ENCODE measurements around the gene ASPM. TPM values are rescaled to one million over a fixed set of nuclear protein-coding genes. Genes with fewer than 3 reads are reported as not detected.
A peak's percentile ranks its signal among the peaks of the same experiment; 100 is the strongest.

ASPM gene
- total and polyA plus RNA-seq, 3 experiments from 2014 or later, result 0.15 to 19.2 (median 18.3) TPM

GRCh38 chr1:197180252-197180878 lies 33.9 kb upstream of the ASPM start:
- POLR2A ChIA-PET, result no interaction called here
- Histone ChIP-seq H3K4me1 (ENCODE audit: insufficient read depth, low read length) (no peaks in the 10 kb centered on the region), H3K9me3 (ENCODE audit: low read length) (no peaks in the 10 kb centered on the region), H3K4me3 (ENCODE audit: low read length) (no peak overlapping the region), H3K36me3 (ENCODE audit: insufficient read depth, low read length) (peaks cover 12% of the 10 kb centered on the region), H3K27ac (ENCODE audit: low read depth, low read length) (no peak overlapping the region), H3K27me3 (ENCODE audit: insufficient read depth, low read length, poor library complexity, severe bottlenecking) (no peaks in the 10 kb centered on the region)
- H3K9me3 Mint-ChIP-seq, result no peaks in the 10 kb centered on the region
- CTCF ChIA-PET, result interaction anchor here (0.8 to 2.2 kb wide), 9 partner anchors 11 to 177 kb away, joined by 3 to 21 read pairs (median 4); no protein-coding TSS in a partner anchor
- no peak overlapping the region for H3K4me3 Mint-ChIP-seq
- peaks cover 3 to 68% (median 16%) of the 10 kb centered on the region in 3 donors for H3K36me3 Mint-ChIP-seq
- DNase-seq, result peak in 2 of 5 donors; percentile 7 to 21
- H3K27ac Mint-ChIP-seq, result no peak overlapping the region
- peaks cover 1 to 18% (median 16%) of the 10 kb centered on the region in 3 donors for H3K4me1 Mint-ChIP-seq
- no peaks in the 10 kb centered on the region for H3K27me3 Mint-ChIP-seq

GRCh38 chr1:197178998-197179397 lies 32.5 kb upstream of the ASPM start:
- Mint-ChIP-seq H3K9me3 (no peaks in the 10 kb centered on the region), H3K27me3 (no peaks in the 10 kb centered on the region), H3K27ac (peak overlapping the region in 1 of 8 donors; percentile 29), H3K4me1 (peaks cover 1 to 14% (median 11%) of the 10 kb centered on the region in 3 donors), H3K36me3 (peaks cover 5 to 73% (median 16%) of the 10 kb centered on the region in 3 donors), H3K4me3 (no peak overlapping the region)
- H3K4me1 ChIP-seq (ENCODE audit: insufficient read depth, low read length), result no peaks in the 10 kb centered on the region
- ChIA-PET CTCF (interaction anchor here (1.2 to 2.2 kb wide), 2 partner anchors 175 to 178 kb away, joined by 3 to 21 read pairs; no protein-coding TSS in a partner anchor), POLR2A (no interaction called here)
- no peaks in the 10 kb centered on the region for H3K9me3 ChIP-seq (ENCODE audit: low read length)
- peaks cover 12% of the 10 kb centered on the region for H3K36me3 ChIP-seq (ENCODE audit: insufficient read depth, low read length)
- H3K4me3 ChIP-seq (ENCODE audit: low read length), result no peak overlapping the region
- no peak for DNase-seq
- no peaks in the 10 kb centered on the region for H3K27me3 ChIP-seq (ENCODE audit: insufficient read depth, low read length, poor library complexity, severe bottlenecking)
- H3K27ac ChIP-seq (ENCODE audit: low read depth, low read length), result no peak overlapping the region

GRCh38 chr1:197174818-197175217 lies 28.3 kb upstream of the ASPM start:
- H3K27me3 Mint-ChIP-seq, result no peaks in the 10 kb centered on the region
- Histone ChIP-seq H3K4me3 (ENCODE audit: low read length) (no peak overlapping the region), H3K4me1 (ENCODE audit: insufficient read depth, low read length) (no peaks in the 10 kb centered on the region), H3K27me3 (ENCODE audit: insufficient read depth, low read length, poor library complexity, severe bottlenecking) (no peaks in the 10 kb centered on the region), H3K9me3 (ENCODE audit: low read length) (no peaks in the 10 kb centered on the region), H3K36me3 (ENCODE audit: insufficient read depth, low read length) (no peaks in the 10 kb centered on the region), H3K27ac (ENCODE audit: low read depth, low read length) (no peak overlapping the region)
- ChIA-PET POLR2A (no interaction called here), CTCF (no interaction called here)
- DNase-seq, result no peak
- H3K4me1 Mint-ChIP-seq, result peaks cover 0 to 3% (median 1%) of the 10 kb centered on the region in 3 donors
- H3K4me3 Mint-ChIP-seq, result no peak overlapping the region
- H3K36me3 Mint-ChIP-seq, result peaks cover 8 to 73% (median 11%) of the 10 kb centered on the region in 3 donors
- peak overlapping the region in 1 of 8 donors; percentile 17 for H3K27ac Mint-ChIP-seq
- no peaks in the 10 kb centered on the region for H3K9me3 Mint-ChIP-seq

- H3K4me3 Mint-ChIP-seq, result no peak overlapping the region
- H3K4me1 Mint-ChIP-seq, result peaks cover 0 to 3% (median 1%) of the 10 kb centered on the region in 3 donors
- Histone ChIP-seq H3K4me3 (ENCODE audit: low read length) (no peak overlapping the region), H3K36me3 (ENCODE audit: insufficient read depth, low read length) (no peaks in the 10 kb centered on the region), H3K27ac (ENCODE audit: low read depth, low read length) (no peak overlapping the region), H3K27me3 (ENCODE audit: insufficient read depth, low read length, poor library complexity, severe bottlenecking) (no peaks in the 10 kb centered on the region), H3K4me1 (ENCODE audit: insufficient read depth, low read length) (no peaks in the 10 kb centered on the region), H3K9me3 (ENCODE audit: low read length) (no peaks in the 10 kb centered on the region)
- peaks cover 5 to 75% (median 10%) of the 10 kb centered on the region in 3 donors for H3K36me3 Mint-ChIP-seq
- no peak for DNase-seq
- POLR2A ChIA-PET, result no interaction called here
- H3K27ac Mint-ChIP-seq, result peak overlapping the region in 2 of 8 donors; percentile 40 to 56
- no peaks in the 10 kb centered on the region for H3K27me3 Mint-ChIP-seq
- CTCF ChIA-PET, result no interaction called here
- H3K9me3 Mint-ChIP-seq, result no peaks in the 10 kb centered on the region
Measured at GRCh38 chr1:197173571-197174507, 27.4 kb upstream of the ASPM start.

- Histone ChIP-seq H3K4me3 (ENCODE audit: low read length) (no peak overlapping the region), H3K4me1 (ENCODE audit: insufficient read depth, low read length) (no peaks in the 10 kb centered on the region), H3K27me3 (ENCODE audit: insufficient read depth, low read length, poor library complexity, severe bottlenecking) (no peaks in the 10 kb centered on the region), H3K9me3 (ENCODE audit: low read length) (no peaks in the 10 kb centered on the region), H3K36me3 (ENCODE audit: insufficient read depth, low read length) (no peaks in the 10 kb centered on the region), H3K27ac (ENCODE audit: low read depth, low read length) (no peak overlapping the region)
- DNase-seq, result no peak
- no peak overlapping the region for H3K27ac Mint-ChIP-seq
- ChIA-PET POLR2A (no interaction called here), CTCF (no interaction called here)
- no peaks in the 10 kb centered on the region for H3K27me3 Mint-ChIP-seq
- H3K36me3 Mint-ChIP-seq, result peaks cover 5 to 73% (median 8%) of the 10 kb centered on the region in 3 donors
- H3K9me3 Mint-ChIP-seq, result no peaks in the 10 kb centered on the region
- H3K4me3 Mint-ChIP-seq, result no peak overlapping the region
- H3K4me1 Mint-ChIP-seq, result peaks cover 0 to 3% (median 1%) of the 10 kb centered on the region in 3 donors
Measured at GRCh38 chr1:197171531-197171930, 25.1 kb upstream of the ASPM start.

- H3K4me3 ChIP-seq (ENCODE audit: low read length), result no peak overlapping the region
- DNase-seq, result no peak
- Mint-ChIP-seq H3K4me3 (no peak overlapping the region), H3K9me3 (no peaks in the 10 kb centered on the region), H3K36me3 (peaks cover 5 to 75% (median 8%) of the 10 kb centered on the region in 3 donors), H3K4me1 (peaks cover 0 to 3% (median 1%) of the 10 kb centered on the region in 3 donors), H3K27me3 (no peaks in the 10 kb centered on the region), H3K27ac (peak overlapping the region in 2 of 8 donors; percentile 7)
- no peaks in the 10 kb centered on the region for H3K36me3 ChIP-seq (ENCODE audit: insufficient read depth, low read length)
- ChIA-PET POLR2A (no interaction called here), CTCF (no interaction called here)
- no peaks in the 10 kb centered on the region for H3K27me3 ChIP-seq (ENCODE audit: insufficient read depth, low read length, poor library complexity, severe bottlenecking)
- H3K4me1 ChIP-seq (ENCODE audit: insufficient read depth, low read length), result no peaks in the 10 kb centered on the region
- H3K9me3 ChIP-seq (ENCODE audit: low read length), result no peaks in the 10 kb centered on the region
- H3K27ac ChIP-seq (ENCODE audit: low read depth, low read length), result no peak overlapping the region
Measured at GRCh38 chr1:197170538-197170937, 24.1 kb upstream of the ASPM start.

- Mint-ChIP-seq H3K36me3 (peaks cover 12 to 37% (median 17%) of the 10 kb centered on the region in 3 donors), H3K27me3 (no peaks in the 10 kb centered on the region), H3K9me3 (no peaks in the 10 kb centered on the region), H3K4me1 (no peaks in the 10 kb centered on the region), H3K27ac (no peak overlapping the region), H3K4me3 (no peak overlapping the region)
- ChIA-PET POLR2A (no interaction called here), CTCF (no interaction called here)
- Histone ChIP-seq H3K36me3 (ENCODE audit: insufficient read depth, low read length) (peaks cover 17% of the 10 kb centered on the region), H3K27me3 (ENCODE audit: insufficient read depth, low read length, poor library complexity, severe bottlenecking) (no peaks in the 10 kb centered on the region), H3K27ac (ENCODE audit: low read depth, low read length) (no peak overlapping the region), H3K9me3 (ENCODE audit: low read length) (no peaks in the 10 kb centered on the region), H3K4me1 (ENCODE audit: insufficient read depth, low read length) (no peaks in the 10 kb centered on the region), H3K4me3 (ENCODE audit: low read length) (no peak overlapping the region)
- no peak for DNase-seq
Measured at GRCh38 chr1:197159461-197159860, 13.0 kb upstream of the ASPM start.

- Mint-ChIP-seq H3K4me1 (no peaks in the 10 kb centered on the region), H3K4me3 (no peak overlapping the region)
- CTCF ChIA-PET, result no interaction called here
Measured at GRCh38 chr1:197156692-197157091, 10.2 kb upstream of the ASPM start.

More at GRCh38 chr1:197156692-197157091, 10.2 kb upstream of the ASPM start:
- POLR2A ChIA-PET, result no interaction called here
- no peak for DNase-seq
- H3K27ac Mint-ChIP-seq, result peak overlapping the region in 1 of 8 donors; percentile 12
- H3K9me3 Mint-ChIP-seq, result no peaks in the 10 kb centered on the region
- peaks cover 10% of the 10 kb centered on the region for H3K36me3 ChIP-seq (ENCODE audit: insufficient read depth, low read length)
- H3K4me3 ChIP-seq (ENCODE audit: low read length), result no peak overlapping the region
- peaks cover 12 to 24% (median 15%) of the 10 kb centered on the region in 3 donors for H3K36me3 Mint-ChIP-seq
- no peaks in the 10 kb centered on the region for H3K27me3 Mint-ChIP-seq
- H3K27ac ChIP-seq (ENCODE audit: low read depth, low read length), result no peak overlapping the region
- no peaks in the 10 kb centered on the region for H3K27me3 ChIP-seq (ENCODE audit: insufficient read depth, low read length, poor library complexity, severe bottlenecking)
- no peaks in the 10 kb centered on the region for H3K4me1 ChIP-seq (ENCODE audit: insufficient read depth, low read length)
- H3K9me3 ChIP-seq (ENCODE audit: low read length), result no peaks in the 10 kb centered on the region

Data from CD8-positive, alpha-beta memory T cell (primary cell).